Tibial nerve (tissue), 4 donors: Measurements from ENCODE around the gene ST7L.

Experiments
- EP300 ChIP-seq, 2 donors: sonication (generic); formaldehyde crosslinking; IDR thresholded peaks; one replicate each; pipeline ENCODE4 v1.6.1; 2017; ENCODE audit warnings: antibody characterized with exemption in 2 of 2, mild to moderate bottlenecking in 1 of 2
- POLR2A ChIP-seq, 2 donors: fragments of 450-650 bp; IDR thresholded peaks; one replicate each; pipeline ENCODE4 v1.6.1; 2017; ENCODE audit warnings: antibody characterized with exemption in 2 of 2, mild to moderate bottlenecking in 2 of 2, moderate library complexity in 2 of 2
- TF ChIP-seq, protein P1 (sequence below), 5 experiments: fragments of 200-600 bp in 3 of 5; fragments of 450-650 bp in 2 of 5; sonication (generic) in 3 of 5; IDR thresholded peaks; one replicate each; pipeline ENCODE4 v1.5.1; 2016 to 2019; ENCODE audit warnings: antibody characterized with exemption in 5 of 5, mild to moderate bottlenecking in 3 of 5, moderate library complexity in 2 of 5

DNA sequence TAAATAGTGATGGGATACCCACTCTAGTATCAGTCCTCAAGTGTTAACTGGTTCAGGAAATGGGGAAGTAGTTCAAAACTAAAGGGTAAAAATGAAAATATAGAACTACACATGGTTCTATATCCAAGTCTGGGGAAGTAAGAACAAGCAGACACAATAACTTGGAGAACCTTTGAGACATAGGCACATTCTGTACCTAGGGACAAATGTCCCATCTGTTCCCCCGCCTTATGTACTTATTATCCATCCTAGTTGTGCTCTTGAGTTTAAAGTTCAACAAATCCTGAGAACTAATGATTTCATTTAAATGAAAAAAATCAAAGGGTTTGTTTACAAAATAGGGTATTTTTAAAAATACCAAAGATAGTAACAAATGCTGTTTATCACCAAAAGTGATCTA lies 77.6 kb downstream of the ST7L start:
- TF ChIP-seq, protein P1, sequence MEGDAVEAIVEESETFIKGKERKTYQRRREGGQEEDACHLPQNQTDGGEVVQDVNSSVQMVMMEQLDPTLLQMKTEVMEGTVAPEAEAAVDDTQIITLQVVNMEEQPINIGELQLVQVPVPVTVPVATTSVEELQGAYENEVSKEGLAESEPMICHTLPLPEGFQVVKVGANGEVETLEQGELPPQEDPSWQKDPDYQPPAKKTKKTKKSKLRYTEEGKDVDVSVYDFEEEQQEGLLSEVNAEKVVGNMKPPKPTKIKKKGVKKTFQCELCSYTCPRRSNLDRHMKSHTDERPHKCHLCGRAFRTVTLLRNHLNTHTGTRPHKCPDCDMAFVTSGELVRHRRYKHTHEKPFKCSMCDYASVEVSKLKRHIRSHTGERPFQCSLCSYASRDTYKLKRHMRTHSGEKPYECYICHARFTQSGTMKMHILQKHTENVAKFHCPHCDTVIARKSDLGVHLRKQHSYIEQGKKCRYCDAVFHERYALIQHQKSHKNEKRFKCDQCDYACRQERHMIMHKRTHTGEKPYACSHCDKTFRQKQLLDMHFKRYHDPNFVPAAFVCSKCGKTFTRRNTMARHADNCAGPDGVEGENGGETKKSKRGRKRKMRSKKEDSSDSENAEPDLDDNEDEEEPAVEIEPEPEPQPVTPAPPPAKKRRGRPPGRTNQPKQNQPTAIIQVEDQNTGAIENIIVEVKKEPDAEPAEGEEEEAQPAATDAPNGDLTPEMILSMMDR (IDR thresholded peaks at IDR 0.05) = no peak
- no peak for TF ChIP-seq POLR2A (IDR thresholded peaks at IDR 0.05)
- no peak for TF ChIP-seq EP300 (IDR thresholded peaks at IDR 0.05)
